ENCODE results near the gene ATG9B.

The ATG9B gene

DNA sequence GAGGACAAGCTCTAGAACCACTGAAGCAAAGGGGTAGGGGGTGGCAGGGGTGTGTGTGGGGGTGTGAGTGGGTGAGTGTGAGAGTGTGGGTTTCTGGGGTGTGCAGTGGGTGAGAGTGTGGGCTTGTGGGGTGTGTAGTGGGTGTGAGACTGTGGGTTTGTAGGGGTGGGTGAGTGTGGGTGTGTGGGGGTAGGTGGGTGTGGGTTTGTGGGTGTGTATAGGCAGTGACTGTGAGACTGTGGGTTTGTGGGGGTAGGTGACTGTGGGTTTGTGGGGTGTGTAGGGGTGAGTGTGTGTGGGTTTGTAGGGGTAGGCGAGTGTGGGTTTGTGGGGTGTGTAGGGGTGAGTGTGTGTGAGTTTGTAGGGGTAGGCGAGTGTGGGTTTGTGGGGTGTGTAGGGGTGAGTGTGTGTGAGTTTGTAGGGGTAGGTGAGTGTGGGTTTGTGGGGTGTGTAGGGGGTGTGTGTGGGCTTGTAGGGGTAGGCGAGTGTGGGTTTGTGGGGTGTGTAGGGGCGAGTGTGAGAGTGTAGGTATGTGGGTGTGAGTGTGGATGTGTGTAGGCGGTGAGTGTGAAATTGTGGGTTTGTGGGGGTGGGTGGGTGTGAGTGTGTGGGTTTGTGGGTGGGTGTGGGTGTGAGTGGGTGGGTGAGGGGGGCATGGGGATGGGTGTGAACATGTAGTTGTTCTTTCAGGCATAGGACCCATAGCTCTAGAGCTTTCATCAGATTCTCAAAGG, 24.6 kb downstream of the ATG9B start:
- TF ChIP-seq, protein P1, sequence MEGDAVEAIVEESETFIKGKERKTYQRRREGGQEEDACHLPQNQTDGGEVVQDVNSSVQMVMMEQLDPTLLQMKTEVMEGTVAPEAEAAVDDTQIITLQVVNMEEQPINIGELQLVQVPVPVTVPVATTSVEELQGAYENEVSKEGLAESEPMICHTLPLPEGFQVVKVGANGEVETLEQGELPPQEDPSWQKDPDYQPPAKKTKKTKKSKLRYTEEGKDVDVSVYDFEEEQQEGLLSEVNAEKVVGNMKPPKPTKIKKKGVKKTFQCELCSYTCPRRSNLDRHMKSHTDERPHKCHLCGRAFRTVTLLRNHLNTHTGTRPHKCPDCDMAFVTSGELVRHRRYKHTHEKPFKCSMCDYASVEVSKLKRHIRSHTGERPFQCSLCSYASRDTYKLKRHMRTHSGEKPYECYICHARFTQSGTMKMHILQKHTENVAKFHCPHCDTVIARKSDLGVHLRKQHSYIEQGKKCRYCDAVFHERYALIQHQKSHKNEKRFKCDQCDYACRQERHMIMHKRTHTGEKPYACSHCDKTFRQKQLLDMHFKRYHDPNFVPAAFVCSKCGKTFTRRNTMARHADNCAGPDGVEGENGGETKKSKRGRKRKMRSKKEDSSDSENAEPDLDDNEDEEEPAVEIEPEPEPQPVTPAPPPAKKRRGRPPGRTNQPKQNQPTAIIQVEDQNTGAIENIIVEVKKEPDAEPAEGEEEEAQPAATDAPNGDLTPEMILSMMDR (IDR thresholded peaks at IDR 0.05; ENCODE audit: poor library complexity, severe bottlenecking) = no peak
- Histone ChIP-seq H3K4me3 (ENCODE audit: severe bottlenecking) (no peak overlapping the region), H3K36me3 (ENCODE audit: low read depth) (no peaks in the 10 kb centered on the region), H3K4me1 (ENCODE audit: insufficient read depth, poor library complexity, severe bottlenecking) (no peaks in the 10 kb centered on the region), H3K27me3 (ENCODE audit: insufficient read depth, poor library complexity, severe bottlenecking) (no peaks in the 10 kb centered on the region), H3K9me3 (ENCODE audit: severe bottlenecking) (no peaks in the 10 kb centered on the region), H3K27ac (ENCODE audit: poor library complexity, severe bottlenecking) (no peak overlapping the region)
- ATAC-seq (ENCODE audit: low read depth) (no peak), DNase-seq (ENCODE audit: low spot score) (no peak)

DNA sequence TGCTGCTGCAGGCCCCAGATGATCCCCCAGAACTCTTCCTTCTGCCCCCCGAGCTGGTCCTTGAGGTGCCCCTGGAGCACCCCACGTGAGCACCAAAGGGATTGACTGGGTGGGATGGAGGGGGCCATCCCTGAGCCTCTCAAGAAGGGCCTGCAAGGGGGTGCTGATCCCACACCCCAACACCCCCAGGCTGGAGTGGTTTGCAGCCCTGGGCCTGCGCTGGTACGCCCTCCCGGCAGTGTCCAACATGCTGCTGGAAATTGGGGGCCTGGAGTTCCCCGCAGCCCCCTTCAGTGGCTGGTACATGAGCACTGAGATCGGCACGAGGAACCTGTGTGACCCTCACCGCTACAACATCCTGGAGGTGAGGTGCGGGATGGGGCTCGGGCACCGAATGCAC, 25.3 kb downstream of the ATG9B start:
- Histone ChIP-seq H3K9me3 (ENCODE audit: severe bottlenecking) (no peaks in the 10 kb centered on the region), H3K4me1 (ENCODE audit: insufficient read depth, poor library complexity, severe bottlenecking) (no peaks in the 10 kb centered on the region), H3K27ac (ENCODE audit: poor library complexity, severe bottlenecking) (no peak overlapping the region), H3K36me3 (ENCODE audit: low read depth) (no peaks in the 10 kb centered on the region), H3K27me3 (ENCODE audit: insufficient read depth, poor library complexity, severe bottlenecking) (no peaks in the 10 kb centered on the region), H3K4me3 (ENCODE audit: severe bottlenecking) (no peak overlapping the region)
- TF ChIP-seq, protein P1 (IDR thresholded peaks at IDR 0.05; ENCODE audit: poor library complexity, severe bottlenecking) = no peak
- DNase-seq (ENCODE audit: low spot score) (no peak), ATAC-seq (ENCODE audit: low read depth) (no peak)

DNA sequence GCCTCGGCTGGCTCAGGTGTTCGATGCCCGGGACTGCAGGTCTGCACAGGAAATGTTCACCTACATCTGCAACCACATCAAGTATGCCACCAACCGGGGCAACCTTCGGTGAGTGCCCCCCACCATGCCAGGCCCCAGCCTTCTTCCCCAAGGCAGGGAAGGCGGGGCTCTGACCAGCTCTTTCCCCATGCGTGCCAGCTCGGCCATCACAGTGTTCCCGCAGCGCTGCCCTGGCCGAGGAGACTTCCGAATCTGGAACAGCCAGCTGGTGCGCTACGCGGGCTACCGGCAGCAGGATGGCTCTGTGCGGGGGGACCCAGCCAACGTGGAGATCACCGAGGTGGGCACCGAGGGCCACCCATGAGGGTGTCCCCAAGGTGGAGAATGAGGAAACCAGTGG, 26.0 kb downstream of the ATG9B start:
- Histone ChIP-seq H3K27me3 (ENCODE audit: insufficient read depth, poor library complexity, severe bottlenecking) (no peaks in the 10 kb centered on the region), H3K9me3 (ENCODE audit: severe bottlenecking) (no peaks in the 10 kb centered on the region), H3K27ac (ENCODE audit: poor library complexity, severe bottlenecking) (no peak overlapping the region), H3K36me3 (ENCODE audit: low read depth) (no peaks in the 10 kb centered on the region), H3K4me3 (ENCODE audit: severe bottlenecking) (no peak overlapping the region), H3K4me1 (ENCODE audit: insufficient read depth, poor library complexity, severe bottlenecking) (no peaks in the 10 kb centered on the region)
- TF ChIP-seq, protein P1 (IDR thresholded peaks at IDR 0.05; ENCODE audit: poor library complexity, severe bottlenecking) = no peak
- no peak for ATAC-seq (ENCODE audit: low read depth)
- DNase-seq (ENCODE audit: low spot score) = no peak

DNA sequence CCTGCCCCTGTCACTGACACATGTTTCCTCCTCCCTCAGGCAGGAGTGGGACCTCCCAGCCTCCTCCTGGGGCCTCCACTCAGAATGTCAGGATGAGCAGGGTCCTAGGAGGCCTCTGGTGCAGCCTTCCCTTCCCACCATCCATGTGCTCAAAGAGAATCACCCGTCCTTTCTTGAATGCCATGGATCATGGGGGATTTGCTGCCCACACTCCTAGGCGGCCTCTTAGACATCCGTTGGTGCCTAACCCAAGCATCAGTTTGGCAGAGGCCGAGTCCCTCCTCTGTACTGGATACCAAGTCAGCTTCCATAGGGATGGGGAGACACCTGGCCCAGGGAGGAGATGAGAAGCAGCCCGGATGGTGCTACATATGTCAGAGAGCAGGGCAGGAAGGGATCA, 26.5 kb downstream of the ATG9B start:
- no peak for DNase-seq (ENCODE audit: low spot score)

DNA sequence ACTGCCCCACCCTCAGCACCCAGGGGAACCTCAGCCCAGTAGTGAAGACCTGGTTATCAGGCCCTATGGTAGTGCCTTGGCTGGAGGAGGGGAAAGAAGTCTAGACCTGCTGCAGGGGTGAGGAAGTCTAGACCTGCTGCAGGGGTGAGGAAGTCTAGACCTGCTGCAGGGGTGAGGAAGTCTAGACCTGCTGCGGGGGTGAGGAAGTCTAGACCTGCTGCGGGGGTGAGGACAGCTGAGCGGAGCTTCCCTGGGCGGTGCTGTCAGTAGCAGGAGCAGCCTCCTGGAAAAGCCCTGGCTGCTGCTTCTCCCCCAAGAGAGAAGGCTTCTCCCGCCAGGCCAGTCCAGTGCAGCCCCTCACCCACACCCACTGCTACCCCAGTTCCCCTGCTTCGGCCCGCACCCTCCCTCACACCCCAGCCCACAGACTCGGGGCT, 27.2 kb downstream of the ATG9B start:
- no peak for ATAC-seq (ENCODE audit: low read depth)
- no peaks in the 10 kb centered on the region for H3K4me1 ChIP-seq (ENCODE audit: insufficient read depth, poor library complexity, severe bottlenecking)
- no peak for DNase-seq (ENCODE audit: low spot score)
- no peaks in the 10 kb centered on the region for H3K9me3 ChIP-seq (ENCODE audit: severe bottlenecking)
- H3K27me3 ChIP-seq (ENCODE audit: insufficient read depth, poor library complexity, severe bottlenecking) = no peaks in the 10 kb centered on the region
- TF ChIP-seq, protein P1 (IDR thresholded peaks at IDR 0.05; ENCODE audit: poor library complexity, severe bottlenecking) = no peak
- no peak overlapping the region for H3K27ac ChIP-seq (ENCODE audit: poor library complexity, severe bottlenecking)
- no peak overlapping the region for H3K4me3 ChIP-seq (ENCODE audit: severe bottlenecking)
- H3K36me3 ChIP-seq (ENCODE audit: low read depth) = no peaks in the 10 kb centered on the region

More for the DNA sequence above, 26.5 kb downstream of the ATG9B start:
- no peaks in the 10 kb centered on the region for H3K9me3 ChIP-seq (ENCODE audit: severe bottlenecking)
- no peak overlapping the region for H3K4me3 ChIP-seq (ENCODE audit: severe bottlenecking)
- no peaks in the 10 kb centered on the region for H3K27me3 ChIP-seq (ENCODE audit: insufficient read depth, poor library complexity, severe bottlenecking)
- ATAC-seq (ENCODE audit: low read depth) = no peak
- no peaks in the 10 kb centered on the region for H3K36me3 ChIP-seq (ENCODE audit: low read depth)
- H3K27ac ChIP-seq (ENCODE audit: poor library complexity, severe bottlenecking) = no peak overlapping the region
- TF ChIP-seq, protein P1 (IDR thresholded peaks at IDR 0.05; ENCODE audit: poor library complexity, severe bottlenecking) = no peak
- no peaks in the 10 kb centered on the region for H3K4me1 ChIP-seq (ENCODE audit: insufficient read depth, poor library complexity, severe bottlenecking)

Data from RWPE2 (cell line).